ENCODE results near the gene SLC35F6.

The SLC35F6 gene

DNA sequence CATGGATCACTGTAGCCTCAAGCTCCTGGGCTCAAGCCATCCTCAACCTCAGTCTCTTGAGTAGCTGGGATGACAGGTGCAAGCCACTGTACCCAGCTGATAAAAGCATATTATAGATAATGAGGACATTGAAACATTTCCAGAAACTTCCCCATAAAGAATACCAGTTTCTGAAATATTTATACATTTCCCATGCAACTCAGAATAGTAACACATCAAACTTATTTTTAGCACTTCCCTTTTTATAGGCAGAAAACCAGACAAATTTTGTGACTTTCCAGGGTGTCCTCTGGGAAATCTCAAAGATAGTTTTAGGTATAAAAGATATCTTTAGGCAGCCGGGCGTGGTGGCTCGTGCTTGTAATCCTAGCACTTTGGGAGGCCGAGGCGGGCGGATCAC, 58.8 kb downstream of the SLC35F6 start:
- DNase-seq (ENCODE audit: low read depth), result no peak
